ENCODE data around the gene CASK.

Gene CASK

DNA sequence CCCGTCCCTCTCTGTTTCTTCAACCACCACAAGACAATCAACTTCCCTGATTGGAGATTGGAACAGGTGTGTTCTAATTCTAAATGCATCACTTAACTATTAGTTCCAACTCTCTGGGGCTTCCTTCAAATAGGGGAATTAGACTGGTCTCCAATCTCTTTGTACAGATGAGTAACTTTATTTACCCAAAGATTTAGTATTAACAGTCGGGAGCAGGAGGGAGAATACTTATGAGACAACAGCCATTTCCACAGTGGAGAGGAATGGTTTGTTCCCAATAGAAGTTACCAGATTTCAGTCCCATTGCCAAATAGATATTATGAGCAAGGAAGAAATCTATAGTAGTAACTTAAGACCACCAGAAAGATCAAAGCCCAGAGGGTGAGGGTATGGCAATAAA is 46.2 kb downstream of the CASK start:
- no peak overlapping the region for H3K4me3 ChIP-seq (ENCODE audit: low read depth, low read length)
- H3K9me3 ChIP-seq (ENCODE audit: control insufficient read depth, insufficient read depth, low read depth, low read length): no peaks in the 10 kb centered on the region
- no peaks in the 10 kb centered on the region for H3K27me3 ChIP-seq (ENCODE audit: control insufficient read depth, insufficient read depth, low read length)
- no peak overlapping the region for H3K27ac ChIP-seq (ENCODE audit: low read depth, low read length)
- H3K36me3 ChIP-seq (ENCODE audit: control insufficient read depth, insufficient read depth, low read length): no peaks in the 10 kb centered on the region
- H3K4me1 ChIP-seq (ENCODE audit: control insufficient read depth, insufficient read depth, low read length): no peaks in the 10 kb centered on the region
- no peak overlapping the region for H3K9ac ChIP-seq (ENCODE audit: low read length)

- no peaks in the 10 kb centered on the region for H3K27me3 ChIP-seq (ENCODE audit: control insufficient read depth, insufficient read depth, low read length)
- H3K4me3 ChIP-seq (ENCODE audit: low read depth, low read length): no peak overlapping the region
- H3K36me3 ChIP-seq (ENCODE audit: control insufficient read depth, insufficient read depth, low read length): no peaks in the 10 kb centered on the region
- no peaks in the 10 kb centered on the region for H3K4me1 ChIP-seq (ENCODE audit: control insufficient read depth, insufficient read depth, low read length)
- no peak overlapping the region for H3K9ac ChIP-seq (ENCODE audit: low read length)
- H3K9me3 ChIP-seq (ENCODE audit: control insufficient read depth, insufficient read depth, low read depth, low read length): no peaks in the 10 kb centered on the region
- H3K27ac ChIP-seq (ENCODE audit: low read depth, low read length): no peak overlapping the region
Observed at GRCh38 chrX:41875142-41875541, 48.2 kb downstream of the CASK start.

GRCh38 chrX:41870719-41871151 is 52.6 kb downstream of the CASK start:
- Histone ChIP-seq H3K36me3 (ENCODE audit: control insufficient read depth, insufficient read depth, low read length) (no peaks in the 10 kb centered on the region), H3K9me3 (ENCODE audit: control insufficient read depth, insufficient read depth, low read depth, low read length) (no peaks in the 10 kb centered on the region; the same call in 1 of the 2 replicates)

DNA sequence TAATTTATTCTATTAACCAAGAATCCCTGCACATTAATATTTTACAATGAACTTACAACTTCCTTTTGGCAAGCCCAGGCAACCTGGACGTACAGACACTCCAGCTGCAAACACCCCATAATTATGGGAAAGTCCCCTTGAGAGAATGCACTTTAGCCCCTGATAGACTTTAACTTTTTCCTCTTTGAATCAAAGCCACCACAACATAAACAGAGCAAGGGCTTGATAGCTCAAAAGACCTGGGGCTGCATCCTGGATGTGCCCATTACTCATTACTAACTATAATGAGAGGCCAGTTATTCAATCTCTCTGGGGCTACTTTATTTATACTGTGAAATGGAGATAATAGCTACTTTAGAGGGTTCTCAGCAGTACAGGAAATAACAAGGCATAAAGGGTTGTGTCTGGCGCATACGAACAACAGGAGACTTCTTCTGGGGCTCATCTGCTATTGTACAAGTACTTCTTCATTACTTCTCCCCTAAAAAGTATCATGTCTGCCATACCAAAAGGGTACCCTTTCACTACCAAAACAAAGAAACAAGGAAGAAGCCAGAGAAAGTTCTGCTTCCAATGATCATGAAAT is 54.9 kb downstream of the CASK start:
- no peaks in the 10 kb centered on the region; the same call in 1 of the 2 replicates for H3K9me3 ChIP-seq (ENCODE audit: control insufficient read depth, insufficient read depth, low read depth, low read length)

More at GRCh38 chrX:41870719-41871151, 52.6 kb downstream of the CASK start:
- Histone ChIP-seq H3K27me3 (ENCODE audit: control insufficient read depth, insufficient read depth, low read length) (no peaks in the 10 kb centered on the region), H3K4me3 (ENCODE audit: low read depth, low read length) (no peak overlapping the region), H3K9ac (ENCODE audit: low read length) (no peak overlapping the region), H3K27ac (ENCODE audit: low read depth, low read length) (no peak overlapping the region), H3K4me1 (ENCODE audit: control insufficient read depth, insufficient read depth, low read length) (0 out of 2 replicates have a peak, but pooled peaks cover 3% of the 10 kb centered on the region)

DNA sequence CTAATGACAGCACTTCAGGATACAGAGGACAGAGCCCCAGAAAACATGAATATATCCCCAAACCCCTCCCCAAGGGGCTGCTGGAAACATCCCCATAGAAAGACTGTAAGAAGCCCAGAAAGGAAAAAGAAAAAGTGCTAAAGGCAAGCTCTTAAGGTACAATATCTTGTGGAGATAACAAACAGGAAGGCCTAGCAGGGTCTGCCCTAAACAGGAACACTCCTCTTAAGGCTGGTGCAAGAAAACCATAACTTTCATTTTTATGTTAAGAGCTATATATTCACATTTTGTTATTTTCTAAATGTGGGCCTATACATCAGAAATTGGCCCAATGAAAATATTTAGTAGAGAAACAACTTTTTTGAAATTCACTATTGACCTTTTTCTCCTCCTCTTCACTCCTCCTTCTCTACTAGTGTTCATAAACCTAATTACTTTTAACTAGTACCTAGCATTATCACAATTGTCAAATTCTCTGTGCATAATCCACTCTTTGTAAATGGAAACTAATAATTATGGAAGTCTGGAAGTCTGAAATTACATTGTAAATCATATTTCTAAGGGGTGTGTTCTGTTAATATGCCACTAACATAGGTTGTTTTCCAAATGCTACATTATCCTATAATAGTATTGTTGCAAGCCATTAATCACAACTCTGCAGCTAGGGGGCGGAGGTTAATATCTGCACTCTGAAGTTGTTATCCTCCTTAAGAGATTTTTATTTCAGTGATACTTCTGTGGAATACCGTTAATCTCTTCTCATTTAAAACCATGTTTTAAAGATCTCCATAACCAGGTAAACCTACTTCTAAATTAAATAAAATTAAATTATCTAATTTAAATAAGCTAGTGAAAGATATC is 59.8 kb downstream of the CASK start:
- H3K4me3 ChIP-seq (ENCODE audit: low read depth, low read length): no peak overlapping the region
- H3K9ac ChIP-seq (ENCODE audit: low read length): no peak overlapping the region
- H3K27ac ChIP-seq (ENCODE audit: low read depth, low read length): no peak overlapping the region
- H3K27me3 ChIP-seq (ENCODE audit: control insufficient read depth, insufficient read depth, low read length): no peaks in the 10 kb centered on the region
- H3K4me1 ChIP-seq (ENCODE audit: control insufficient read depth, insufficient read depth, low read length): 0 out of 2 replicates have a peak, but pooled peaks cover under 1% of the 10 kb centered on the region
- H3K36me3 ChIP-seq (ENCODE audit: control insufficient read depth, insufficient read depth, low read length): no peaks in the 10 kb centered on the region
- H3K9me3 ChIP-seq (ENCODE audit: control insufficient read depth, insufficient read depth, low read depth, low read length): no peaks in the 10 kb centered on the region; the same call in 1 of the 2 replicates

More for the DNA sequence above, 54.9 kb downstream of the CASK start:
- Histone ChIP-seq H3K27ac (ENCODE audit: low read depth, low read length) (no peak overlapping the region), H3K36me3 (ENCODE audit: control insufficient read depth, insufficient read depth, low read length) (no peaks in the 10 kb centered on the region), H3K4me1 (ENCODE audit: control insufficient read depth, insufficient read depth, low read length) (0 out of 2 replicates have a peak, but pooled peaks cover 3% of the 10 kb centered on the region), H3K9ac (ENCODE audit: low read length) (no peak overlapping the region), H3K27me3 (ENCODE audit: control insufficient read depth, insufficient read depth, low read length) (no peaks in the 10 kb centered on the region), H3K4me3 (ENCODE audit: low read depth, low read length) (no peak overlapping the region)

- Histone ChIP-seq H3K4me1 (ENCODE audit: control insufficient read depth, insufficient read depth, low read length) (0 out of 2 replicates have a peak, but pooled peaks cover 3% of the 10 kb centered on the region), H3K4me3 (ENCODE audit: low read depth, low read length) (no peak overlapping the region), H3K9ac (ENCODE audit: low read length) (no peak overlapping the region), H3K9me3 (ENCODE audit: control insufficient read depth, insufficient read depth, low read depth, low read length) (no peaks in the 10 kb centered on the region; the same call in 1 of the 2 replicates), H3K27ac (ENCODE audit: low read depth, low read length) (no peak overlapping the region), H3K27me3 (ENCODE audit: control insufficient read depth, insufficient read depth, low read length) (no peaks in the 10 kb centered on the region), H3K36me3 (ENCODE audit: control insufficient read depth, insufficient read depth, low read length) (no peaks in the 10 kb centered on the region)
Observed at GRCh38 chrX:41862562-41863184, 60.7 kb downstream of the CASK start.

- Histone ChIP-seq H3K4me1 (ENCODE audit: control insufficient read depth, insufficient read depth, low read length) (0 out of 2 replicates have a peak, but pooled peaks cover 3% of the 10 kb centered on the region), H3K27me3 (ENCODE audit: control insufficient read depth, insufficient read depth, low read length) (no peaks in the 10 kb centered on the region), H3K27ac (ENCODE audit: low read depth, low read length) (no peak overlapping the region), H3K4me3 (ENCODE audit: low read depth, low read length) (no peak overlapping the region), H3K36me3 (ENCODE audit: control insufficient read depth, insufficient read depth, low read length) (no peaks in the 10 kb centered on the region), H3K9ac (ENCODE audit: low read length) (no peak overlapping the region), H3K9me3 (ENCODE audit: control insufficient read depth, insufficient read depth, low read depth, low read length) (no peaks in the 10 kb centered on the region)
Observed at GRCh38 chrX:41858161-41858775, 65.1 kb downstream of the CASK start.

DNA sequence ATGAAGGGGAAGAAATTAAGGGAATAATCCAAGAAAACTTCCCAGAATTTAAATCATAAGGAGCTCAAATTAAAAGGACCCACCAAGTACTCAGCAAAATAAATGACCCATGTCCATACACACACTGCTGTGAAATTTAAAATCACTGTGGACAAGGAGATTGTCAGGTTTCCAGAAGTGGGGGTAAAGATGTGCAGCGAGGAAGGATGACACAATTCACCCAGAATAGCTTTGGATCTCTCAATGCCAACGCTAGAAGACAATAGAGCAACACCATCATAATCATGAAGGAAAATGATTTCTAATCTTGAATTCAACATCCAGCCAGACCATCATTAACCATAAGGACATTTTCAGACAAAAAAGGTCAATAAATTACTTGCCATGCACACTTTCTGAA is 65.7 kb downstream of the CASK start:
- H3K9ac ChIP-seq (ENCODE audit: low read length): no peak overlapping the region
- no peaks in the 10 kb centered on the region for H3K27me3 ChIP-seq (ENCODE audit: control insufficient read depth, insufficient read depth, low read length)
- H3K36me3 ChIP-seq (ENCODE audit: control insufficient read depth, insufficient read depth, low read length): no peaks in the 10 kb centered on the region
- H3K9me3 ChIP-seq (ENCODE audit: control insufficient read depth, insufficient read depth, low read depth, low read length): no peaks in the 10 kb centered on the region
- H3K27ac ChIP-seq (ENCODE audit: low read depth, low read length): no peak overlapping the region
- H3K4me3 ChIP-seq (ENCODE audit: low read depth, low read length): no peak overlapping the region
- 0 out of 2 replicates have a peak, but pooled peaks cover 3% of the 10 kb centered on the region for H3K4me1 ChIP-seq (ENCODE audit: control insufficient read depth, insufficient read depth, low read length)

DNA sequence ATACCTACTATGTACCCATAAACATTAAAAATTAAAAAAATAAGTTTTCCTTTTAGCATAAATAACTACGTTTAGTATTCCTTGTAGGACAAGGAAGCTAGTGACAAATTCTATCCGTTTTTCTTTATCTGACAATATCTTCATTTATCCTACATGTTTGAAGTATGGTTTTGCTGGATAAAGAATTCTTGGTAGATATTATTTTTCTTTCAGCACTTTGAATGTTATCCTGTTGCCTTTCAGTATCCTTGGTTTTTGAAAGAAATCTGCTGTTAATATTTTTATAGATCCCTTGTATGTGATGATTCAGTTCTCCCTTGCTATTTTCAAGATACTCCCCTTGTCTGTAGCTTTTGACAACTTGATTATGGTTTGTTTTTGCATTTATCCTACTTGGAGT is 76.6 kb downstream of the CASK start:
- H3K9ac ChIP-seq (ENCODE audit: low read length): no peak overlapping the region
- H3K27ac ChIP-seq (ENCODE audit: low read depth, low read length): no peak overlapping the region
- peaks cover 40% of the 10 kb centered on the region; the same call in 1 of the 2 replicates for H3K9me3 ChIP-seq (ENCODE audit: control insufficient read depth, insufficient read depth, low read depth, low read length)
- no peaks in the 10 kb centered on the region; the same call in 1 of the 2 replicates for H3K27me3 ChIP-seq (ENCODE audit: control insufficient read depth, insufficient read depth, low read length)
- H3K36me3 ChIP-seq (ENCODE audit: control insufficient read depth, insufficient read depth, low read length): peaks cover 50% of the 10 kb centered on the region
- no peak overlapping the region for H3K4me3 ChIP-seq (ENCODE audit: low read depth, low read length)
- no peaks in the 10 kb centered on the region for H3K4me1 ChIP-seq (ENCODE audit: control insufficient read depth, insufficient read depth, low read length)

DNA sequence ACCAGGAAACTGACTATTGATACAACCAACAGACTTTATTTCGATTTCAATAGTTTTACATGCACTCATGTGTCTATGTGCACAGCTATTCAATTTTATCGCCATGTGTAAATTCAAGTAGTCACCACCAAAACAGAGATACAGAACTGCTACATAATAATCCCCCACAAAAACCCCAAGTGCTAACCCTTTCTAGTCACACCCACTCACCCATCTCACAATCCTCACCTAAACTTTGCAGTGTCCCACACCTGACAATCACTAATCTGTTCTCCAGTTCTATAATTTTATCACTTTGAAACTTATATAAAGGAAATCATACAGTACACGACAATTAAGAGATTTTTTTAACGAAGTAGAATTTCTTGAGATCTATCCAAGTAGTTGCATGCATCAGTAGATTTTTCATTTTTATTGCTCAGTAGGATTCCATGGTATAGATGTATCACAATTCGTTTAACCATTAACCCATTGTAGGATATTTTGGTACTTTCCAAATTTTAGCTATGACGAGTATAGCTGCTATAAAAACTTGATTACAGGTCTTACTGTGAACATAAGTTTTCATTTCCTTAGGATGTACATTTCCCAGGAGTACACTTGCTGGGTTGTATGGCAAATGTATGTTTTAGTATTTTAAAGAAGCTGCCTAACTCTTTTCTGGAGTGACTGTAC is 85.9 kb downstream of the CASK start:
- H3K4me3 ChIP-seq (ENCODE audit: low read depth, low read length): no peak overlapping the region

More for the DNA sequence above, 85.9 kb downstream of the CASK start:
- H3K27me3 ChIP-seq (ENCODE audit: control insufficient read depth, insufficient read depth, low read length): no peaks in the 10 kb centered on the region
- peaks cover 5% of the 10 kb centered on the region; the same call in 1 of the 2 replicates for H3K36me3 ChIP-seq (ENCODE audit: control insufficient read depth, insufficient read depth, low read length)
- H3K27ac ChIP-seq (ENCODE audit: low read depth, low read length): no peak overlapping the region
- no peak overlapping the region for H3K9ac ChIP-seq (ENCODE audit: low read length)
- no peaks in the 10 kb centered on the region for H3K4me1 ChIP-seq (ENCODE audit: control insufficient read depth, insufficient read depth, low read length)
- peaks cover 17% of the 10 kb centered on the region for H3K9me3 ChIP-seq (ENCODE audit: control insufficient read depth, insufficient read depth, low read depth, low read length)

Data from HUES6 (cell line).